ENCODE results near the gene SERAC1. TPM values are rescaled to one million over a fixed set of nuclear protein-coding genes. Genes with fewer than 3 reads are reported as not detected.
"Not testable (repeated sequence)": the region's sequence is repeated elsewhere in the genome, so short reads cannot be mapped to it uniquely, and the experiment has no call there.

Gene SERAC1
- total RNA-seq, 1 donor from 2014 or later = 9.3 TPM

DNA sequence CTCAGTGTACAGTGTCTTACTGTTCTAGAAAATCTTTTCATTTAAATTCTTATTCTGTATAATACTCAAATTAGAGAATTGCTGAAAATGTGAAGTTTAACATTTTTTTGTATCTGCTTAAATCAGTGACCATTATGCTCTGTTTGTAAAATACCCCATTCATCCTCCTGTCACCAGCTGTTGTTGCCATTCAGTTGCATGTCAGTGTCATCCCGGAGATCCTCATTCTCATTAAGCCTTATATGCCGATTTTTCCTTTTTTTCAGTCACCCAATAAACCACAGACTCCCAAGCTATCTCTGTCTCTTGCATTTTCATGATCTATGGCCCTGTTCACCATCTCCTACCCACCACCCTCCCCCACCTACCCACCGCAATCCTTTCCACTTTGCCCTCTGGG lies 20.5 kb upstream of the SERAC1 start:
- Histone ChIP-seq H4K20me1 (ENCODE audit: insufficient read depth, low read length) (no peaks in the 10 kb centered on the region), H3K9ac (ENCODE audit: low read length) (no peak overlapping the region), H3K4me2 (ENCODE audit: low read length) (no peak overlapping the region), H3K9me3 (ENCODE audit: insufficient read depth, low read depth, low read length) (no peaks in the 10 kb centered on the region), H3K4me3 (ENCODE audit: insufficient read depth, low read depth, low read length) (no peak overlapping the region), H3K27ac (ENCODE audit: low read depth, low read length) (no peak overlapping the region), H3K36me3 (ENCODE audit: insufficient read depth, low read length) (peaks cover 8% of the 10 kb centered on the region), H2AFZ (ENCODE audit: low read depth, low read length) (no peak overlapping the region), H3K27me3 (ENCODE audit: insufficient read depth, low read length) (no peaks in the 10 kb centered on the region), H3K79me2 (ENCODE audit: insufficient read depth, low read length) (no peaks in the 10 kb centered on the region), H3K4me1 (ENCODE audit: insufficient read depth, low read length) (peaks cover 12% of the 10 kb centered on the region)
- TF ChIP-seq EZH2 (IDR thresholded peaks at IDR 0.05; ENCODE audit: insufficient read depth, low read length) (no peak), CTCF (IDR thresholded peaks at IDR 0.05; ENCODE audit: insufficient read depth, low read depth, low read length) (no peak)
- no peaks in the 10 kb centered on the region for H3K27me3 Mint-ChIP-seq (ENCODE audit: low read depth, unreplicated experiment)
- FAIRE-seq = no peak
- peaks cover 24% of the 10 kb centered on the region for H3K36me3 Mint-ChIP-seq (ENCODE audit: low read depth, unreplicated experiment)
- no peak for DNase-seq (ENCODE audit: low read depth)
- H3K4me1 Mint-ChIP-seq (ENCODE audit: low read depth, unreplicated experiment) = peaks cover 18% of the 10 kb centered on the region
- H3K4me3 Mint-ChIP-seq (ENCODE audit: unreplicated experiment) = no peak overlapping the region
- H3K9me3 Mint-ChIP-seq (ENCODE audit: unreplicated experiment) = peaks cover 3% of the 10 kb centered on the region
- H3K27ac Mint-ChIP-seq (ENCODE audit: unreplicated experiment) = no peak overlapping the region

DNA sequence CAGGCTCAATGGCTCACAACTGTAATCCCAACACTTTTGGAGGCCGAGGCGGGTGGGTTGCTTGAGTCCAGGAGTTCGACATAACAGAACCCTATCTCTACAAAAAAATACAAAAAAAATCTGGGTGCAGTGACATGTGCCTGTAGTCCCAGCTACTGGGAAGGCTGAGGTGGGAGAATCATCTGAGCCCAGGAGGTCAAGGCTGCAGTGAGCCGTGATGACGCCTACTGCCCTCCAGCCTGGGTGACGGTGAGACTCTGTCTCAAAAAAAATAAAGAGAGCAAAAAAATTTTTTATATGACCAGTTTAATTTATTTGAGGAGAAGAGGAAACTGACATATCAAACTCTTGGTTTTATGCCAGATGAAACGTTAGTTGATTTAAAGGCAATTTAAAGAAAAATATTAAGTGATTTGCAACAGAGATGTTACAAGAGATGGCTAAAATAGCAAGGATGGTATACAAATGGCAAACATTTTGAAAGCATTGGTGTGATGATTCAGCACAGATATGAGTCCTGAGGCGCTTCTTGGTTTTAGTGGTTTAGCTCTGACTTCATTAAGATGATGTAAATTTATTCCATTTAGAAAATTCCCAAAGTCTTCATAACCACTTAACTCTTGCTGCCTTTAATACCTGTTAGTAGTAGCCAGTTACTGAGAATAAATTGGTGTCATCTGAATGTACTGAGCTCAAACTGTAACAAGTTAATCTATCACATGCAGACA lies 17.8 kb upstream of the SERAC1 start:
- peaks cover 3% of the 10 kb centered on the region for H3K36me3 ChIP-seq (ENCODE audit: insufficient read depth, low read length)
- H3K27me3 Mint-ChIP-seq (ENCODE audit: low read depth, unreplicated experiment) = no peaks in the 10 kb centered on the region
- peak overlapping the region; percentile 70 for H3K27ac Mint-ChIP-seq (ENCODE audit: unreplicated experiment)
- peaks cover 29% of the 10 kb centered on the region for H3K36me3 Mint-ChIP-seq (ENCODE audit: low read depth, unreplicated experiment)
- H3K9me3 ChIP-seq (ENCODE audit: insufficient read depth, low read depth, low read length) = no peaks in the 10 kb centered on the region
- H3K4me3 Mint-ChIP-seq (ENCODE audit: unreplicated experiment) = no peak overlapping the region
- H3K79me2 ChIP-seq (ENCODE audit: insufficient read depth, low read length) = no peaks in the 10 kb centered on the region
- FAIRE-seq (no peak), DNase-seq (ENCODE audit: low read depth) (peak; percentile 88)
- no peak overlapping the region for H2AFZ ChIP-seq (ENCODE audit: low read depth, low read length)
- H3K4me1 ChIP-seq (ENCODE audit: insufficient read depth, low read length) = peaks cover 12% of the 10 kb centered on the region
- H3K27ac ChIP-seq (ENCODE audit: low read depth, low read length) = peak overlapping the region; percentile 32
- no peaks in the 10 kb centered on the region for H3K27me3 ChIP-seq (ENCODE audit: insufficient read depth, low read length)
- peaks cover 18% of the 10 kb centered on the region for H3K4me1 Mint-ChIP-seq (ENCODE audit: low read depth, unreplicated experiment)
- peak overlapping the region; percentile 24 for H3K4me2 ChIP-seq (ENCODE audit: low read length)
- H3K4me3 ChIP-seq (ENCODE audit: insufficient read depth, low read depth, low read length) = no peak overlapping the region
- H4K20me1 ChIP-seq (ENCODE audit: insufficient read depth, low read length) = no peaks in the 10 kb centered on the region
- TF ChIP-seq CTCF (IDR thresholded peaks at IDR 0.05; ENCODE audit: insufficient read depth, low read depth, low read length) (no peak), EZH2 (IDR thresholded peaks at IDR 0.05; ENCODE audit: insufficient read depth, low read length) (no peak)
- no peak overlapping the region for H3K9ac ChIP-seq (ENCODE audit: low read length)
- H3K9me3 Mint-ChIP-seq (ENCODE audit: unreplicated experiment) = peaks cover 3% of the 10 kb centered on the region

DNA sequence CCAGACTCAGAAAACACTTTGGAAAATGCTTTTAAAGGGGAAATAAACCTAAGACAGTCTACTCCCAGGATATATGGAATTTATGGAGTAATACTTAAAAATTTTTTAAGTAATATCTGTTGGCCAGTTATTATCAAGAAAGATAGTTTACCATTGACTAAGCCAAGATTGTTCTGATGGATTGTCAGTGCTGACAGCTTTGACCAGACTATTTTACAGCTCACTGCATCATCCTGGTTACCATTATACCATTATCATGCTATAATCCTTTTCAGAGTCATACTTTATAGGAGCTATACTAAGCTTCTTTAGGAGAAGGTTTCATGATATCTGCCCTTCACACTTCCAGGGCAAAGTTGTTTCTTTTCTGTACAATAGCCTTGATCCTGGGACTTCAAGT lies 16.5 kb upstream of the SERAC1 start:
- FAIRE-seq = no peak
- H3K27ac ChIP-seq (ENCODE audit: low read depth, low read length) = no peak overlapping the region
- peaks cover 18% of the 10 kb centered on the region for H3K4me1 Mint-ChIP-seq (ENCODE audit: low read depth, unreplicated experiment)
- no peak overlapping the region for H3K9ac ChIP-seq (ENCODE audit: low read length)
- no peak overlapping the region for H2AFZ ChIP-seq (ENCODE audit: low read depth, low read length)
- H3K4me3 Mint-ChIP-seq (ENCODE audit: unreplicated experiment) = no peak overlapping the region
- H3K27me3 ChIP-seq (ENCODE audit: insufficient read depth, low read length) = no peaks in the 10 kb centered on the region
- no peaks in the 10 kb centered on the region for H3K27me3 Mint-ChIP-seq (ENCODE audit: low read depth, unreplicated experiment)
- no peaks in the 10 kb centered on the region for H4K20me1 ChIP-seq (ENCODE audit: insufficient read depth, low read length)
- peaks cover 12% of the 10 kb centered on the region for H3K4me1 ChIP-seq (ENCODE audit: insufficient read depth, low read length)
- no peak for TF ChIP-seq EZH2 (IDR thresholded peaks at IDR 0.05; ENCODE audit: insufficient read depth, low read length)
- no peak overlapping the region for H3K27ac Mint-ChIP-seq (ENCODE audit: unreplicated experiment)
- no peak overlapping the region for H3K4me2 ChIP-seq (ENCODE audit: low read length)
- H3K9me3 ChIP-seq (ENCODE audit: insufficient read depth, low read depth, low read length) = no peaks in the 10 kb centered on the region
- no peaks in the 10 kb centered on the region for H3K79me2 ChIP-seq (ENCODE audit: insufficient read depth, low read length)
- peaks cover 5% of the 10 kb centered on the region for H3K9me3 Mint-ChIP-seq (ENCODE audit: unreplicated experiment)
- peak; percentile 37 for DNase-seq (ENCODE audit: low read depth)
- peaks cover 3% of the 10 kb centered on the region for H3K36me3 ChIP-seq (ENCODE audit: insufficient read depth, low read length)
- no peak overlapping the region for H3K4me3 ChIP-seq (ENCODE audit: insufficient read depth, low read depth, low read length)
- peaks cover 38% of the 10 kb centered on the region for H3K36me3 Mint-ChIP-seq (ENCODE audit: low read depth, unreplicated experiment)

DNA sequence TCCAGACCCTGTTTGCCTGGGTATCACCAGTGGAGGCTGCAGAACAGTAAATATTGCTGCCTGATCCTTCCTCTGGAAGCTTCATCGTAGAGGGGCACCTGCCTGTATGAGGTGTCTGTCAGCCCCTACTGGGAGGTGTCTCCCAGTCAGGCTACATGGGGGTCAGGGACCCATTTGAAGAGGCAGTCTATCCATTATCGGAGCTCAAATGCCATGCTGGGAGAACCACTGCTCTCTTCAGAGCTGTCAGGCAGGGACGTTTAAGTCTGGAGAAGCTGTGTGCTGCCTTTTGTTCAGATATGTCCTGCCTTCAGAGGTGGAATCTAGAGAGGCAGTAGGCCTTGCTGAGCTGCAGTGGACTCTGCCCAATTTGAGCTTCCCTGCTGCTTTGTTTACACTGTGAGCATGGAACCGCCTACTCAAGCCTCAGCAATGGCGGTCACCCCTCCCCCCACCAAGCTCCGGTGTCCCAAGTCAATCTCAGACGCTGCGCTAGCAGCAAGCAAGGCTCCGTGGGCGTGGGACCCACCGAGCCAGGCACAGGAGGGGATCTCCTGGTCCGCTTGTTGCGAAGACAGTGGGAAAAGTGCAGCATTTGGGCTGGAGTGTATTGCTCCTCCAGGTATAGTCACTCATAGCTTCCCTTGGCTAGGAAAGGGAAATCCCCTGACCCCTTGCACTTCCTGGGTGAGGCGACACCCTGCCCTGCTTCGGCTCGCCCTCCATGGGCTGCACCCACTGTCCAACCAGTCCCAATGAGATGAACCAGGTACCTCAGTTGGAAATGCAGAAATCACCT lies 15.3 kb upstream of the SERAC1 start:
- not testable (repeated sequence) for DNase-seq (ENCODE audit: low read depth); H3K27ac Mint-ChIP-seq (ENCODE audit: unreplicated experiment); FAIRE-seq

More for the DNA sequence above, 15.3 kb upstream of the SERAC1 start:
- H3K9ac ChIP-seq (ENCODE audit: low read length); H3K9me3 ChIP-seq (ENCODE audit: insufficient read depth, low read depth, low read length); H3K27me3 Mint-ChIP-seq (ENCODE audit: low read depth, unreplicated experiment); H3K79me2 ChIP-seq (ENCODE audit: insufficient read depth, low read length); H3K27me3 ChIP-seq (ENCODE audit: insufficient read depth, low read length); H2AFZ ChIP-seq (ENCODE audit: low read depth, low read length); H4K20me1 ChIP-seq (ENCODE audit: insufficient read depth, low read length); H3K9me3 Mint-ChIP-seq (ENCODE audit: unreplicated experiment); H3K4me3 ChIP-seq (ENCODE audit: insufficient read depth, low read depth, low read length); H3K4me2 ChIP-seq (ENCODE audit: low read length); H3K4me3 Mint-ChIP-seq (ENCODE audit: unreplicated experiment); H3K36me3 ChIP-seq (ENCODE audit: insufficient read depth, low read length); H3K27ac ChIP-seq (ENCODE audit: low read depth, low read length): not testable (repeated sequence)
- H3K4me1 Mint-ChIP-seq (ENCODE audit: low read depth, unreplicated experiment) = peaks cover 18% of the 10 kb centered on the region
- H3K4me1 ChIP-seq (ENCODE audit: insufficient read depth, low read length) = peaks cover 12% of the 10 kb centered on the region
- peaks cover 42% of the 10 kb centered on the region for H3K36me3 Mint-ChIP-seq (ENCODE audit: low read depth, unreplicated experiment)

All from astrocyte (in vitro differentiated cells and primary cell).